GM23338 (cell line): ENCODE results near the gene TBL3. TPM values are rescaled to one million over a fixed set of nuclear protein-coding genes. Genes with fewer than 3 reads are reported as not detected.

Experiments
- ATAC-seq: fragments of 200-7000 bp; cut with Tn5 transposase; 3 replicates; pipeline ENCODE4 v1.9.1; 2020
- DNase-seq: peaks from one replicate; pipeline ENCODE4 v3.0.0-alpha.2; 2015; ENCODE audit warnings: low spot score
- H2AFZ ChIP-seq: fragments of 200-600 bp; sonication (generic); 2 replicates; pipeline ENCODE4 v1.8.0; 2016; ENCODE audit warnings: antibody characterized with exemption, mild to moderate bottlenecking, moderate library complexity
- H3F3A ChIP-seq: fragments of 200-600 bp; sonication (generic); replicated peaks from 2 replicates; pipeline ENCODE4 v1.8.0; 2017; ENCODE audit warnings: antibody characterized with exemption, mixed run types, low read depth
- H3K27ac ChIP-seq: fragments of 200-600 bp; sonication (generic); 2 replicates; pipeline ENCODE4 v1.6.1; 2016; ENCODE audit warnings: low read depth
- H3K27me3 ChIP-seq: fragments of 200-600 bp; sonication (generic); 2 replicates; pipeline ENCODE4 v1.8.0; 2016; ENCODE audit warnings: mild to moderate bottlenecking, mixed run types, moderate library complexity; ENCODE audit not compliant: insufficient read depth
- H3K36me3 ChIP-seq: fragments of 200-600 bp; sonication (generic); 2 replicates; pipeline ENCODE4 v1.8.0; 2016; ENCODE audit warnings: mild to moderate bottlenecking; ENCODE audit not compliant: insufficient read depth
- H3K4me1 ChIP-seq: fragments of 200-600 bp; sonication (generic); 2 replicates; pipeline ENCODE4 v1.8.0; 2016; ENCODE audit warnings: mild to moderate bottlenecking, moderate library complexity; ENCODE audit not compliant: insufficient read depth
- H3K4me2 ChIP-seq: fragments of 200-600 bp; sonication (generic); 2 replicates; pipeline ENCODE4 v1.7.1; 2017; ENCODE audit warnings: mixed run types
- H3K4me3 ChIP-seq: fragments of 200-600 bp; sonication (generic); 2 replicates; pipeline ENCODE4 v1.6.1; 2016; ENCODE audit warnings: mixed run types
- H3K79me2 ChIP-seq: fragments of 200-600 bp; sonication (generic); replicated peaks from 2 replicates; pipeline ENCODE4 v1.8.0; 2017; ENCODE audit warnings: mild to moderate bottlenecking; ENCODE audit not compliant: insufficient read depth
- H3K9me2 ChIP-seq: fragments of 200-600 bp; sonication (generic); 2 replicates; pipeline ENCODE4 v1.8.0; 2017; ENCODE audit not compliant: insufficient read depth
- H4K20me1 ChIP-seq: fragments of 200-600 bp; sonication (generic); replicated peaks from 2 replicates; pipeline ENCODE4 v1.8.0; 2017; ENCODE audit warnings: mild to moderate bottlenecking; ENCODE audit not compliant: insufficient read depth
- H3K27ac Mint-ChIP-seq: 2 replicates; pipeline ENCODE4 v1.8.0; 2020; ENCODE audit warnings: inconsistent platforms, mild to moderate bottlenecking, moderate library complexity, mixed read lengths
- H3K27me3 Mint-ChIP-seq: 3 replicates; pipeline ENCODE4 v1.8.0; 2022; ENCODE audit warnings: low read depth, mild to moderate bottlenecking, moderate library complexity, mixed read lengths, inconsistent platforms; ENCODE audit not compliant: insufficient read depth, poor library complexity
- H3K36me3 Mint-ChIP-seq: 3 replicates; pipeline ENCODE4 v1.8.0; 2021; ENCODE audit warnings: low read depth, mild to moderate bottlenecking, inconsistent platforms, moderate library complexity, mixed read lengths
- H3K4me1 Mint-ChIP-seq: 3 replicates; pipeline ENCODE4 v1.8.0; 2020; ENCODE audit warnings: mild to moderate bottlenecking, inconsistent platforms, mixed read lengths
- H3K4me3 Mint-ChIP-seq: 3 replicates; pipeline ENCODE4 v1.8.0; 2021; ENCODE audit warnings: moderate library complexity, mild to moderate bottlenecking, inconsistent platforms, mixed read lengths
- H3K9me3 Mint-ChIP-seq: 3 replicates; pipeline ENCODE4 v1.8.0; 2020; ENCODE audit warnings: moderate library complexity, mild to moderate bottlenecking, inconsistent platforms, mixed read lengths
- ETS1 ChIP-seq: IDR thresholded peaks from 2 replicates; pipeline ENCODE4 v1.6.1; 2016; ENCODE audit warnings: antibody characterized with exemption
- EZH2 ChIP-seq: fragments of 200-600 bp; sonication (generic); IDR thresholded peaks from one replicate; pipeline ENCODE4 v1.8.0; 2017; ENCODE audit warnings: antibody characterized with exemption, mild to moderate bottlenecking, low read depth; ENCODE audit not compliant: unreplicated experiment
- JUNB ChIP-seq: IDR thresholded peaks from one replicate; pipeline ENCODE4 v1.6.1; 2016; ENCODE audit warnings: antibody characterized with exemption; ENCODE audit not compliant: unreplicated experiment
- STAT1 ChIP-seq: IDR thresholded peaks from one replicate; pipeline ENCODE4 v1.6.1; 2016; ENCODE audit warnings: antibody characterized with exemption; ENCODE audit not compliant: unreplicated experiment
- ZNF114 ChIP-seq: fragments of 250-450 bp; sonication (Bioruptor Pico); IDR thresholded peaks from 2 replicates; pipeline ENCODE4 v1.5.0; 2020; ENCODE audit warnings: mild to moderate bottlenecking, moderate library complexity
- ZNF331 ChIP-seq: fragments of 250-450 bp; sonication (Bioruptor Pico); IDR thresholded peaks from 2 replicates; pipeline ENCODE4 v1.5.0; 2020; ENCODE audit warnings: low read depth, mild to moderate bottlenecking, moderate library complexity
- ZNF462 ChIP-seq: fragments of 250-450 bp; sonication (Bioruptor Pico); IDR thresholded peaks from 2 replicates; pipeline ENCODE4 v1.5.0; 2020; ENCODE audit warnings: mild to moderate bottlenecking, moderate library complexity
- polyA plus RNA-seq: library from polyadenylated mRNA; unstranded; fragments of >200 nt; fragmentation: Nextera tagmentation; extraction: Ambion mirVana; gene quantifications from 2 replicates; pipeline ENCODE4 v1.2.1, GENCODE V29; 2016
- total RNA-seq: library from RNA; depleted of rRNA; stranded (reverse); fragments of >200 nt; shearing (Covaris generic); gene quantifications from 2 replicates; pipeline ENCODE4 v1.2.3, GENCODE V29; 2014

TBL3 gene
- total and polyA plus RNA-seq, 2 experiments from 2014 or later, result 67.0 to 157 TPM

GRCh38 chr16:2028146-2028545 is 56.3 kb downstream of the TBL3 start:
- H3K9me2 ChIP-seq, result no peaks in the 10 kb centered on the region
- Mint-ChIP-seq H3K27ac (no peak overlapping the region), H3K4me3 (peak overlapping the region; percentile 81; the same call in 2 of the 3 replicates), H3K9me3 (no peaks in the 10 kb centered on the region), H3K36me3 (no peaks in the 10 kb centered on the region), H3K4me1 (peaks cover 9% of the 10 kb centered on the region), H3K27me3 (peaks cover 9% of the 10 kb centered on the region)
- no peaks in the 10 kb centered on the region for H4K20me1 ChIP-seq
- H2AFZ ChIP-seq, result no peak overlapping the region
- no peak overlapping the region for H3K4me2 ChIP-seq
- DNase-seq (no peak), ATAC-seq (no peak)
- TF ChIP-seq JUNB, result no peak
- no peak for TF ChIP-seq ETS1
- no peak for TF ChIP-seq STAT1
- TF ChIP-seq ZNF331 (CRISPR knock-in tag), result no peak
- no peak for TF ChIP-seq EZH2
- no peak for TF ChIP-seq ZNF114 (CRISPR knock-in tag)
- TF ChIP-seq ZNF462 (CRISPR knock-in tag), result no peak
- no peak overlapping the region; the same call in 1 of the 2 replicates for H3K4me3 ChIP-seq
- peaks cover 5% of the 10 kb centered on the region; the same call in 1 of the 2 replicates for H3F3A ChIP-seq
- peaks cover 36% of the 10 kb centered on the region for H3K27me3 ChIP-seq
- no peak overlapping the region for H3K27ac ChIP-seq
- no peaks in the 10 kb centered on the region for H3K79me2 ChIP-seq
- no peaks in the 10 kb centered on the region for H3K36me3 ChIP-seq
- H3K4me1 ChIP-seq, result no peaks in the 10 kb centered on the region; the same call in 1 of the 2 replicates
